ENCODE data around the gene SH2D6.
"Not testable (repeated sequence)": the region's sequence is repeated elsewhere in the genome, so short reads cannot be mapped to it uniquely, and the experiment has no call there.

Gene SH2D6

DNA sequence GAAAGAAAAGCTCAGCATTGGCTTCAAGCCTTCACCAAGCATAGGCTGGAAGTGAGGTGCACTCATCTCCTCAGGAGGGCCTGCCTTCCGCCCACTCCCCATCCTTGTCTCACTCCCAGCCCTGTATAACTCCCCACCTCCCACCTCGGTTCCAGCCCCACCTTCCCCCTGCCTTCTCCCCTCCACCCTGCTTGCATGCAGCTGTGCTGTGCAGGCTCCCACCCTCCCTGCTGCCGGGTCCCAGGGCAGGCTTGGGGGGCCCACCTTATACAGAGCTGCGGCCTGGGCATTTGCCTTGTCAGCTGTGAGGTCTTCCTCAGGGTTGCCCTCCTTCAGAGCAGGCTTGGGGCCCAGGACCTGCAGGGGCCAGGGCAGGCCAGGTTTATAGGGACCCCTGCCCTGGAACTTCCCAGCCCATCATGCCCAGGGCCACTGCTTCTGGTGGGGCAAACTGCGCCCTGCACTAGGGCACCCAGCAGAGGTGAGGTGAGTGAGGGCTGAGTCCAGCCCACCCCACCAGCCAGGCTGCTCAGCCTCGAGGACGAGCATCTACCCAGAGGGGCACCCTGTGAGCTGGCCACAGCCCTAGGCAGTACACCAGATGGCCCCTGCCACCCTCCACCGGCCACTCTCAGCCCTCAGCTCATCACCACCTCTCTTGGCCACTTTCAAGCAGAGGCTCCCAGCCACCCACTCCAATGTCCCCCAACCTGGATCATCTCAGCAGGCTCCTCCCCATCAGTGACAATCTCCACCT lies 19.9 kb upstream of the SH2D6 start:
- no peak for DNase-seq (ENCODE audit: low spot score)

DNA sequence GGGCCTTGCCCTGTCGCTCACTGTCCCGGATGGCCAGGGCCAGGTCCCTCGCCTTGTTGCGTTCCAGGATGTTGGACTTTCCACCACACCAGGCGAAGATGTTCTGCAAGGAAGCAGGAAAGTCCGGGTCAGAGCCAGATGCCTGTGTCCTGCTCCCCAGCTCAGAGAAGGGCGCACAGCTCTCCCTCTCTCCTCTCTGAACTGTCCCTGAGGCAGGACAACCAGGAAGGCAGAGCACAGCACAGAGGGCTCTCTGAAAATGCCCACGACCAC lies 19.4 kb upstream of the SH2D6 start:
- DNase-seq (ENCODE audit: low spot score): no peak

DNA sequence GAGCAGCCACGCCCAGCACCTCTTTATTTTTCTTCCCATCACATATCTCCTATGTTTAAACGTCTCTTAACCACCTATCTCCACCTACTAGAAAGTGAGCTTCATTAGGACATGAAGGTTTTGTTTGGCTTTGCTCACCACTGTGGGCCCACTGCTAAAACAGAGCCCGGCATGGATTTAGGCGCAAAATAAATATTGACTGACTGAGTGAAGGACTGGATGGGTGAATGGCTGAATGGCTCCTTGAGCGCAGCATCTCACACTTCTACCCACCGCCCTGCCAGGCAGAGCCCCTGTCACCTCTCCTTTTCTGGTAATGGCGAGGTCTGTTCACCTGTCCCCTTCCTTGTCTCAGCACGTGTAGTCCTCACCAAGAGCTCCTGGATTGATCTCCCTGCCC lies 18.5 kb upstream of the SH2D6 start:
- no peak for DNase-seq (ENCODE audit: low spot score)

DNA sequence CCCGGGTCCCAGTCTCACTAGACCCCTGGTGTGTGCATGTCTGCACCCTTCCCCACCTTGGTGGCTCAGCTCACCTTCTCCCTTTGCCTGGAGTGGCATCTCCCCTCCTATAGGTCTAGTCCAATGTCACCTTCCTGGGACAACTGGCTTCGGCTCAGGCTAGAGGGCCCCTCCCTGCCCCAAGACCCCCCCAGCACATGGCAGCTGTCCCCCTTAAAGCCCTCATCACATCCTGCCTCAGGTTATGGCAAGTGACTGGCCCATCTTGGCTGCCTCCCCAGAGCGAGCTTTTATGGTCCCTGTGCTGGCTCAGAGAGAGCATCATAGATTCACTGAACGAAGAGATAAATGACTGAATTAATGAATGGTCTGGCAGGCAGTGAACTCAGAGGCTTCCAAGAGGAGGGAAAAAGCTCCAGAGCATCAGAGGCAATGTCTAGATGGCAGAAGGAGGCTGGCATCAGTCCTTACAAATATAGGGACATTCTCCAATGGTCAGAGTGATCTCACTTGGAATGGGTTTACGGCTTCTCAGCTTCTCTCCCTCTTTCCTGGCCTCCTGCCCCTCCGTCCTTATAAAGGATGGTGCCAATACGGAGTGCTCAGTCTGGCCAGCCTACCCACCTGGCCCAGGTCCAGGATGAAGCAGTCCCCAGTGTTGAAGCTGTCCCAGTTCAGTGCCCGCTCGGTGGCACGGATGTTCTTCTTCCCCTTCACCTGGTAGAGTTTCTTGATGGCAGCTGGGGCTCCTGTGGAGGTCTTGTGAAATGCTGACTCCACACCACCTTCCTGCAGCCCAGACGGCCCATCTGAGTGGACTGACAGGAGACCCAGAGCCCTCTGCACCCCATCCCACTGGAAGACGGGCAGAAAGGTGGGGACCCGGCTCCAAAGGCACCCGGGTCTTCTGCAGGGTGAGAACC lies 17.7 kb upstream of the SH2D6 start:
- no peak for DNase-seq (ENCODE audit: low spot score)

DNA sequence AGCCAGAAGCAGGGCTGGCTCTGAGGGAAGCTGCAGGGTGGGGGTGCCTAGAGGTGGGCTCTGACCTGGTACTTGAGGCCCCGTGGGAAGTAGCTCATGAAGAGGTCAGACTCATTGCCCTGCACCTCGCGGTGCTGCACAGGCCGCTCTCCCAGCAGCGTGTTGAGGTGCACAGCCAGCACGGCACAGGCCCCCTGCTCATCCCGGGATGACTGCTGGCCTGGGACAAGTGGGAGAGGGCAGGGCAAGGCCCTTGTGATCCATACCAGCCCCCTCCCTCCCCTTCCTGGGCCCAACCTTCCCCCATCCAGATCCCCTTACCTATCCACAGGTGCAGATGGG lies 17.1 kb upstream of the SH2D6 start:
- DNase-seq (ENCODE audit: low spot score): no peak

DNA sequence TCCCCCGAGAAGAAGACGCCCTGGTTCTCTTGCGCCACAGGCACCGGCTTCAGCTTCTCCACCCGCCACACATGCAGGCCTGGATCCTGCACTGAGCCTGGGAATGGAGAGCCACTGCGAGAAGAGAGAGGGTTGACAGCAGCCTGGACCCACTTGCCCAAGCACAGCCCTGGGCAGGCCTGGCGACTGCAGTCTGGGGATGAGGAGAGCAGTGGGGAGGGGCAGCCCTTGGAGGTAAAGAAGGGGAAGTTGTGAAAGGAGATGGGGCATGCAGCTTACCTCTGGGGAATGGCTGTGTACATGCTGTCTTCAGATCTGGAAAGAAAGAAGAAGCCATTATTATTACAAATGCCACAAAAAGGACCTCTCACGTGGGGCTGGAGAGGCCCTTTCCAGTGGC lies 16.7 kb upstream of the SH2D6 start:
- DNase-seq (ENCODE audit: low spot score): no peak

DNA sequence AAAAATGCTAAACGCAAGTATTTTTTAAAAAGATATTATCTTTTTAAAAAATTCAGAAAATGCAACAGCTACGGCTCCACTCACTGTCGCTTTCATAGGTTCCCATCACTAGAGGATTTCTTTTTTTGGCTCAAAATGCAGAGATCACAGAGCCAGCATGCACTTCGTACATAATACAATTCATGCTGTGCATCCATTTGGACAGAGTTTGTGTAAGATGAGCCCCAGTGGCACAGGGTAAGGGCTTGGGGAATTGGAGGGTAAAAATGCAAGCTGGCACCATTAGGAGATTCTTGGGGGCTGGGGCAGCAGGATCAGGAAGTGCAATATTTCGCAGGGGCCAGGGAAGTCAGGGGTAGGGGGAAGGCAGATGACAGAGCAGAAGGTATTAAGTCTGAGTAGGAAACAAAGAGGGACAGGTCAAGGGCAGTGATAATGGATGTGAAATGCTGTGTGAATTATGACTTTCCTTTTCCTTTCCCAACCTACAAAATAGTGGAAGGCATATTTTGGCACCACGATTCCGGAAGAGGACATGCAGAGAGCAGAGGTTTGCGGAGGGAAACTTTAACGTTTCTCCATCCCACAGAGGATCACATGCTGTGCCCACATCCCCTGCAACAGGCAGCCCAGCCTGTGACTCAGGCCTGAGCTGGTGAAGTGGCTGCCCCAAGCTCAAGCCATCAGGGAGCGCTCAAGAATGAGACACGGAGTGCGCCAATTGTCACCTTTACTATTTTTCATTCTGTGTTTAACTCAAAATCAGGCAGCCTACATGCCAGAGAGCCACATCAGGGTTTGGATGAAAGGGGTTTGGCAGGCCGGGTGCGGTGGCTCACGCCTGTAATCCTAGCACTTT lies 13.1 kb upstream of the SH2D6 start:
- DNase-seq (ENCODE audit: low spot score): peak; percentile 59

DNA sequence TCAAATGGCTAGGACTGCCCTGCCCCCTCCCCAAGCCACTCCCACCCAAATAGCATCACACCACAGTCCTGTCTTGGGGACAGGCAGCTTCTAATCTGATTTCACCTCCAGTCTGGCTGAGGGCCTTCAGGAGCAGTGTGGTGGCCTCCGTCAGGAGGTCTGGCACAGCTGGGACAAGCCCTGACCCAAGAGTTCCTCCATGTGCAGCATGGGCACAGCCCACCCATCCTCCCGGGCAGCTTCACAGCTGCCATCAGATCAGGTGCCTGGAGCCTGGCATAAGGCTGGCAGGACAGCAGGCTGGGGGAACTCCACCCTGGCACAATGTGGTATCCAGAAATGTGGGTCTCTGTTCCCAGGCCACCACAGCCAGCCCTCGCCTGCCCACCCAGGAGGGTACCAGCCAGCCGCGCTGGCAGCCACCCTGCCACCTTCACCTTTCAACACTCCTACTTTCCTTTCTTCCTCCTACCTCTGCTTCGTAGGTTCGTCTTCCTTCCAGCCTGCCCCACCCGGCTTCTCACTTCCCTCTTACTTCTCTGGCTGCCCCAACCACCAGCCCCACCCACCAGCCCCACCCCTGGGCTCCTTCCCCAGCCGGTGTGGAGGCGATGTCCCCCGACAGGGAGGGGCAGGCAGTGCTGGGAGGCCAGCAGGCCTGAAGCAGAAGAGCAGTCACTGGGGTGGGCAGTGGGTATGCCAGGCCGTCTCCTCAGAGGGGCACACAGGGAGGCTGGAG lies 8.5 kb upstream of the SH2D6 start, which contains the start of gene CAPG:
Gene CAPG (minus strand): TSS at position 522 of the 739 bp plus-strand sequence. CDS start 8,221 bp downstream, outside the sequence.
- no peak for DNase-seq (ENCODE audit: low spot score)

DNA sequence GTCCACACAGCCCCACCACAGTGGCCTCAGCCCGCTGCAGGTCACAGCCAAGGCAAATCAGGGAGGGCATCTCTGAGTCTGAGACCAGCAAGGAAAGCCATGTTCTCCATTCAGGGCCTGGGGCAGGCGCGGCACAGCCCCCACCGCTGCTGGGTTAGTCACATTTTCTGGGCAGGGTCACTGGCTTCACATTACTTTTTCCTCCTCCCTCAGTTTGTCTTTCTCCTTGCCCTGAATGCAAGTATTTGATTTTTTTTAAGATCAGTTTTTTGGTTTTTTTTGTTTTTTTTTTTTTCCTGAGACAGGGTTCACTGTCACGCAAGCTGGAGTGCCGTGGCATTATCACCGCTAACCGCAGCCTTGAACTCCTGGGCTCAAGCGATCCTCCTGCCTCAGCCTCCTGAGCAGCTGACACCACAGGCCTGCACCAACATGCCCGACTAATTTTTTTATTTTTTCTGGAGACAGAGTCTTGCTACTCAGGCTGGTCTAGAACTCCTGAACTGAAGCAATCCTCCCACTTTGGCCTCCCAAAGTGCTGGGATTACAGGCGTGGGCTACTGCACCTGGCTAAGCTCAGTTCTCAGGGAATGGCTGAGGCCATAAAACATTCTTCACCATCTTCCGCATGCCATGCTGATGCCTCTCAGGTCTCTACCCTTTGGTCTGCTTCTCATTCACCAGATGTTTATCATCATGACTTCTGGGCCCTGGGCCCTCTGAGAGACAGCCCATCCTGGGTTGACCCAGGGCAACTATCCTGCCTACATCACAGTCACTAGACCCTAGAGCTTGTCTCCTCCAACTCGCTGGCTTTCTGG lies 7.7 kb upstream of the SH2D6 start:
- no peak for DNase-seq (ENCODE audit: low spot score)

DNA sequence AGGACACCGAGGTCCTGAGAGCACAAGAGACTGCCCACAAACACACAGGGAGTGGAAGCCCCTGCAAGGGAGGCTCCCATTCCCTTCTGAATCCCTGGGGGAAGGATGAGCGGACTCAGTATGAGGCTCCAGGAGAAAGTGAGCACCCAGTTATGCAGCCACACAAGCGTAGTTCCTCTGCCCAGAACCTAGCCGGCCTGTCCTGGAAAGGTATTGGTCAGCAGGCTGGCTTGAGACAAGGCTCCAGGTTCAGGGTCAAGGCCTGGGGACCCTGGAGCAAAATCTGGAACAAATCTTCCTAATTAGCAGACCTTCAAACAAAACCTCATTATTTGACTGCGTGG lies 7.1 kb upstream of the SH2D6 start:
- DNase-seq (ENCODE audit: low spot score): no peak

DNA sequence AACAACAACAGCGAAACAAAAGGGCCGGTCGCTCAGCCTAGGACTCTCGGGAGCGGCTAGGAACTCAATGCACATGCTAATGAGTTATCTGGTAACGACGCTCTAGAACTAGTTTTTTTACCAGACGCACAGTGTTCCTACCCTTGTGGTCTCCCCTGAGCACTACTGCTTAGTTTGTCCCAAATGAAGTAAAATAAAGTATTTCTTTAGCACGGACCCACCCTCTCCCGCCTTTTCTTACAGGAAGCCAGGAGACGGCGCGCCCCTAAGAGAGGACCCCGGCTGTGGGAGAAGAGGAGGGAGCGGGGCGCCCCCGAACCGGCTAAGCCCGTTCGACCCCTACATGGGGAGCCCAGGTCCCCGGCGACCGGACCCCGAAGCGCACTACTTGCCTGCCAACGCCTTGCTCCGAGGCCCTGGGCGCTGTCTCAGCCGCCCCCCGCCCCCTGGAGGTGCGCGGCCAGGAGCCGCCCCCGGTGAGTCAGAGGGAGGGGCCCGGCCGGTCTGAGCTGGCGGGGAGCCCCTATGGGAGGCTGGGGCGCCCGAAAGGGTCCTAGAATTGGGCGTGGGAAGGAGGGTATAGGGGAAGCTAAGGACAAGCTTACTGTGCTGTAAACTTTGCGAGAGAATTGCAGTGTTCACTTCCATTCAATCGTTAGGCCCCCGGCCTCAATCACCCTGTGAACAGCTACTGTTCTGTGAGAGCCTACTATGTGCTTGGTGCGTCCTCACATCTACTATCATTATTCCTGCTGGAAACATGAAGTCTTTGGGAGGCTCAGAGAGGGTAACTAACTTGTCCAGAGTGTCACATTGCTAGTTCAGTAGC lies 4.7 kb upstream of the SH2D6 start:
- DNase-seq (ENCODE audit: low spot score): no peak

DNA sequence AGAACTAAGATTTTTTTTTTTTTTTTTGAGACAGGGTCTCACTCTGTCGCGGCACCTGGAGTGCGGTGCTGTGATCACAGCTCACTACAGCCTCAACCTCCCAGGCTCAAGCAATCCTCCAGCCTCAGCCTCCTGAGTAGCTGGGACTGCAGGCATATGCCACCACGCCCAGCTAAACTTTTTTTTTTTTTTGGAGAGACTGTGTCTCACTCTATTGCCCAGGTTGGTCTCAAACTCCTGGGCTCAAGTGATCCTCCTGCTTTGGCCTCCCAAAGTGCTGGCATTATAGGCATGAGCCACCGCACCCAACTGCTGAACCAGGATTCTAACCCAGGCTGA lies 4.1 kb upstream of the SH2D6 start:
- DNase-seq (ENCODE audit: low spot score): not testable (repeated sequence)

DNA sequence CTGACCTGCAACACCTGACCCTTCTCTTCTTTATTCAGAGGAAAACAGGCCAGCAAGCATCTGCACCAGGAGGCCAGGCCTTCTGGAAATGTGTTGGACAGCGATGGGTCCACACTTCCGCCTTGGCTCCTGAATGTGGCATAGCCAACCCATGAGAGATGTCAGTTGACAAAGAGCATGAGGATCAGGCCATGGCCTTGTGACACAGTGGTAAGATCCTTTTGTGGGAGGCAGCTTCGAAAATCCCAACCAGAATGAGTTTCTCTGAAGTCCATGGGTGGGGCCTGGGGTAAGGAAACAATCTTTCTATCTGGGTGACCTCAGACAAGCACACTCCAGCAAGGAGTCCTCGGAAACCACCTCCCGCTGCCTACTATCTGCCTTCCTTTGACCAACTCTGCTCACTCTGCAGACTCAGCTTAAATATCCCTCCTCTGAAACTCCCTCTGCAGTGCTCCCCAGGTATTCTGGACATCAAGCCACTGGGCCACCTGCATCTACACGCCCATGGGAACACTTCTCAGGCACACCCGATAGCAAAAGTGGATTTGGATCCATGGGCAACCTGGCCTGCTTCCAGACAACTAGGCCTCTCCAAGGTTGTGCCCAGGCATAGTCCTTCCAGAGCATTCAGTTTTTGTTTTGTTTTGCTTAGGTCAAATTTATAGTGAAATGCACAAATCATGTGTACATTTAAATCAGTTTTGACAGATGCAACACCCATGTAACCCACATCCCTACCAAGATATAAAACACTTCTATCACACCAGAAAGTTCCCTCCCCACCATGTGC lies 3.6 kb upstream of the SH2D6 start:
- DNase-seq (ENCODE audit: low spot score): no peak

DNA sequence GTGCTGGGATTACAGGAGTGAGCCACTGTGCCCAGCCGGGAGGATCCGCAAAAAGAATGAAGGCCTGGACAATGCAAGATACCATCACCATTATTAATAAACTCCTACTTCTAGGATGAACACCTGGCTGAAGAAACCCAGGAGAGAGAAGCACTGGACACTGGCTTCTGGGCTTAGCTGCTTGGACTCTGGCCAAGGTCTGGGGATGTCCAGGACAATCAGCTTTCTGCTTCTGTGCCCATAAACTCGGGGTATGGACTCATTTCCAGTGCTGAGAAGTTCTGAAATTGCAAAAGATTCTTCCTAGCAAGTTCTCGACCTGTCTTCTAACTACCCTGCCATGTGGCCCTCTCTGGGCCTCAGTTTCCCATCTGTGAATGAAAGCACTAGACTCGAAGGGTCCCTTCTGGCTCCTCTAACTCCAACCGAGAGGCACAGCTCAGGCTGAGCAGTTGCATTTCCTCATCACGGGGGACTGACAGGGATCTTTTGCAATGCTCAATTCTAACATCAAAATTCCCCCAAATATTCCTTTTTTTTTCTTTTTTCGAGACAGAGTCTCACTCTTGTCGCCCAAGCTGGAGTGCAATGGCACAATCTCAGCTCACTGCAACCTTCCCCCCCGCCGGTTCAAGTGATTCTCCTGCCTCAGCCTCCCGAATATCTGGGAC lies 2.4 kb upstream of the SH2D6 start:
- no peak for DNase-seq (ENCODE audit: low spot score)

DNA sequence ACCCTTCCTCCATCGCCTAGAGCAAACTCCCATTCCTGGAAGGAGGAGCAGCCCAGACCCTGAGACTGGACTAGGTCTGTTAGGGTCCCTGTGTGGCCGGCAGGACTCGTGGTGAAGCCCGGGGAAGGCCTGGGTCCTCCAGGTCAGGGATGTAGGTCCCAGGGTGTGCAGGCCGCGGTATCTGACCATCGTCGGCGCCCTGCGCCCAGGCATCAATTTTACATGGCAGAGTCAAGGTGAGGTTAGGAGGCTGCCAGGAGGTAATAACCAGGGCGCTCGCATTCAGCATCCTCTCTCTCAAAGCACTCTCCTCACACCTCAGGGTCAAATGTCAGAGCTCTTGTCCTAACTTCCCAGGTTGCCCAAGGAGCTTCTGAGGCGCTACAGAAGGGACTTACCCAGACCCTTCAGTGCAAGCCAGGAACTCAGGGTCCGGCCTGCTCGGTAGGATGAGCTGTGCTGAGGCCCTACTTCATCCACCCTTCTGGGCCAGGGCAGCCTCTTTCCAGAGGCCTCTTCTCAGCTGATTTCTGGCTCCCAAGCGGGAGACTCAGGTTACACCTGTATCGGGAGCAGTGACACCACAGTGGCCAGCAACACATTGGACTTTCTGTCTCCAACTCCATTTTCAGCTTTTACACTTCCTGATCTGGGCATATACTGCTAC lies 628 bp downstream of the SH2D6 start:
- DNase-seq (ENCODE audit: low spot score): no peak

DNA sequence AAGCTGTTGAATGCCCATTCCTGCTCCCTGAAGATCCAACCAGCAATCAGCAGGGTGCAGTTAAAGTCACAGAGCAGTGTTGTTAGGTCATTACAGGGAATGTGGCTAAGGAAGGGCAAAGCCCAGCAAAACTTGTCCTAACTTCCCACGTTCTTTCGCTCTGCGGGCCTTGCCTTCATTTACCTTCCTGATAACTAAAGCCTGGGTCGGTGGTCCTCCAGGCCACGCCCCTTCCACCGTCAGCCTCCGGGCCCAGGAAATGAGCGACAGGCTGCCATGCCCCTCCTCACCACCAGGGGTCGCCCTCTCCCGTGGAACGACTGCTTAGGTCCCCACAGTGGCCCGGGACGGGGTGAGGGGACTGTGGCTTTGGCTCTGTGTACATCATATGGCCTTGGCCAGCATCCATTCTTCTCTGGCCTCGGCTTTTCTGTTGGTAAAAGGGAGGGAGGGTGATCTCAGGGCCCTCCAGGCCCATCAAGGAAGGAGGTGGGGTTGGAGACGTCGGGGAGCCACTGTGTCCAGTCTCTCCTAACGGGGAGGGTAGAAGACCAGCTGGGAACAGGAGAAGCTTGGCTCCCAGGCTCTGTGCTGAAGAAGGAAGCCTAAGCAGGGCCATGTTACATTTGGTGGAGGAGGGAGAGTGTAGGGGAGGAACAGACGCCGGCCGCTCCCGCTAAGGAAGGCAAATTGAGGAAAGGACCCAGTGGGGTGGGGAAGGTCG lies 2.2 kb downstream of the SH2D6 start:
- peak; percentile 78 for DNase-seq (ENCODE audit: low spot score)

DNA sequence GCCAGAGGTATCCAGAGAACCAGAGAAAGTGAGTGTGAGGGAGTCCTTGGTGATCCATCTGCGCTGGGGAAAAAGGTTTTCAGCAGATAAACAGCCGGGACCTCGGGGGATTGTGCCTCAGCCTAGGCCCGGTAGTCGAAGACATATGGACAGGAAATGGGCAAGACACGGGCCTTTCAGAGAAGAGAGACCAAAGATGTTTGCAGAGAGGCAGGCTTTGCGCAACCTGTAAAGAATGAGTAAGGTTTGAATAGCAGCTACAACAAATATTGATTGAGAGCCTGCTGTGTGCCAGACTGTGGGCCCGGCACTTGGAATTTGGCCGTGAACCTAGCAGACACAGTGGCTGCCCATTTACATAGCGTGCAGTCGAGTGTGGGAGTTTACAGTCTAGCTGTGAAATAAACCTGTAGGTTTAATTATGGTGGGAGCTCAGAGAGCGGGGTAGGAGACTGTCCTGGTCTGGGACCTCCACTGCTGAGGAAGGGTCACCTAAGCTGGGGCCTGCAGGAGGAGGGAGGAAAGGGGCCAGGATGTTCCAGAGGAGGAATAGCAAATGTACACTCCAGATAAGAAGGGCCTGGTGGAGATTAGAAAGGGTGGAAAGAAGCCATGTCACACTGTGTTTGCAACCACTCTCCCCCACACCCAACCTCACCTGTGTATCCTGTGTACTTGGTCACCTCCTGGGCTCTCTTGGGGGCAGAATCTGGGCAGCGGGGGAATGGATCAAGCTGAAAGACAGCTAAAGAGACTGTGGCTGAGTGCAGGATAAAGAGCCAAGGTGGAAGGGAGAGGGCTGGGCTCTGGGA lies 3.0 kb downstream of the SH2D6 start:
- no peak for DNase-seq (ENCODE audit: low spot score)
